HL-60 (cell line): ENCODE data around the gene CCDC85A.

Source experiments
- DNase-seq, 2 experiments: peaks; one replicate each; pipeline ENCODE4 v3.0.0-alpha.2; 2010 to 2020; ENCODE audit warnings: low read depth in 1 of 2, low spot score in 1 of 2
- H3K27ac ChIP-seq: fragments of 250-450 bp; sonication (Bioruptor Pico); replicated peaks from 2 replicates; pipeline ENCODE4 v1.5.1; 2020; ENCODE audit warnings: mild to moderate bottlenecking, moderate library complexity
- H3K27me3 ChIP-seq: fragments of 250-450 bp; sonication (Bioruptor Pico); 2 replicates; pipeline ENCODE4 v1.5.1; 2021; ENCODE audit warnings: mild to moderate bottlenecking, moderate library complexity; ENCODE audit not compliant: insufficient read depth, poor library complexity, severe bottlenecking
- H3K4me3 ChIP-seq: replicated peaks from 2 replicates; pipeline ENCODE4 v1.5.1; 2011; ENCODE audit warnings: mild to moderate bottlenecking, control low read depth, low read length; ENCODE audit not compliant: insufficient read depth
- GABPA ChIP-seq: IDR thresholded peaks from 2 replicates; pipeline ENCODE4 v1.6.1; 2012; ENCODE audit warnings: low read depth
- POLR2AphosphoS5 ChIP-seq: IDR thresholded peaks from 2 replicates; pipeline ENCODE4 v1.6.1; 2012; ENCODE audit warnings: low read depth
- SPI1 ChIP-seq: IDR thresholded peaks from 2 replicates; pipeline ENCODE4 v1.6.1; 2012; ENCODE audit warnings: low read depth, mild to moderate bottlenecking, borderline replicate concordance
- TF ChIP-seq, protein P1 (sequence below): IDR thresholded peaks from 2 replicates; pipeline ENCODE4 v1.6.1; 2012; ENCODE audit warnings: low read depth; ENCODE audit not compliant: insufficient replicate concordance
- TF ChIP-seq, protein P2 (sequence below): IDR thresholded peaks from one replicate; pipeline ENCODE4 v1.5.1; 2011; ENCODE audit warnings: low read length, control low read depth, inconsistent platforms; ENCODE audit not compliant: insufficient read depth

CCDC85A gene

DNA sequence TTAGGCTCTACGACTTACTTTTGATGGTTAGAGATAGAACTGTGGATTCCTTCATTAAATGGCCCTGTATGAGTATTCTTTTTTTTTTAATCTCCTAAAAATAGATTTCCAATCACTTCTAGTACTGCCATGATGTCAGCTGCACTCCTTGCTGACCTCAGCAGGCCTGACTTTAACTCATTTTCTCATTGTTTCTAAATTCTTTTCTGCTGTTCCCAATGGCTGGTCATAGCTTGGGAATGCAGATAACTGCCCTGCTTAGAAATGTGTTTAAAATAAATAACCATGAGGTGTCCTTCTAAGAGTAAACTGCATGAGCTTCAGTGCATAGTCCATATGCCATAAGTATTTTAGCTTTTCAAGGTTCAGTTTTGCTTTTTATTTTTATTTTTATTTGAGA is 15.7 kb downstream of the CCDC85A start:
- Histone ChIP-seq H3K27me3 (no peaks in the 10 kb centered on the region), H3K27ac (no peak overlapping the region), H3K4me3 (no peak overlapping the region)
- TF ChIP-seq, protein P1, sequence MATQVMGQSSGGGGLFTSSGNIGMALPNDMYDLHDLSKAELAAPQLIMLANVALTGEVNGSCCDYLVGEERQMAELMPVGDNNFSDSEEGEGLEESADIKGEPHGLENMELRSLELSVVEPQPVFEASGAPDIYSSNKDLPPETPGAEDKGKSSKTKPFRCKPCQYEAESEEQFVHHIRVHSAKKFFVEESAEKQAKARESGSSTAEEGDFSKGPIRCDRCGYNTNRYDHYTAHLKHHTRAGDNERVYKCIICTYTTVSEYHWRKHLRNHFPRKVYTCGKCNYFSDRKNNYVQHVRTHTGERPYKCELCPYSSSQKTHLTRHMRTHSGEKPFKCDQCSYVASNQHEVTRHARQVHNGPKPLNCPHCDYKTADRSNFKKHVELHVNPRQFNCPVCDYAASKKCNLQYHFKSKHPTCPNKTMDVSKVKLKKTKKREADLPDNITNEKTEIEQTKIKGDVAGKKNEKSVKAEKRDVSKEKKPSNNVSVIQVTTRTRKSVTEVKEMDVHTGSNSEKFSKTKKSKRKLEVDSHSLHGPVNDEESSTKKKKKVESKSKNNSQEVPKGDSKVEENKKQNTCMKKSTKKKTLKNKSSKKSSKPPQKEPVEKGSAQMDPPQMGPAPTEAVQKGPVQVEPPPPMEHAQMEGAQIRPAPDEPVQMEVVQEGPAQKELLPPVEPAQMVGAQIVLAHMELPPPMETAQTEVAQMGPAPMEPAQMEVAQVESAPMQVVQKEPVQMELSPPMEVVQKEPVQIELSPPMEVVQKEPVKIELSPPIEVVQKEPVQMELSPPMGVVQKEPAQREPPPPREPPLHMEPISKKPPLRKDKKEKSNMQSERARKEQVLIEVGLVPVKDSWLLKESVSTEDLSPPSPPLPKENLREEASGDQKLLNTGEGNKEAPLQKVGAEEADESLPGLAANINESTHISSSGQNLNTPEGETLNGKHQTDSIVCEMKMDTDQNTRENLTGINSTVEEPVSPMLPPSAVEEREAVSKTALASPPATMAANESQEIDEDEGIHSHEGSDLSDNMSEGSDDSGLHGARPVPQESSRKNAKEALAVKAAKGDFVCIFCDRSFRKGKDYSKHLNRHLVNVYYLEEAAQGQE = no peak
- no peak for TF ChIP-seq GABPA
- TF ChIP-seq SPI1 = no peak
- TF ChIP-seq POLR2AphosphoS5 = no peak
- TF ChIP-seq, protein P2, sequence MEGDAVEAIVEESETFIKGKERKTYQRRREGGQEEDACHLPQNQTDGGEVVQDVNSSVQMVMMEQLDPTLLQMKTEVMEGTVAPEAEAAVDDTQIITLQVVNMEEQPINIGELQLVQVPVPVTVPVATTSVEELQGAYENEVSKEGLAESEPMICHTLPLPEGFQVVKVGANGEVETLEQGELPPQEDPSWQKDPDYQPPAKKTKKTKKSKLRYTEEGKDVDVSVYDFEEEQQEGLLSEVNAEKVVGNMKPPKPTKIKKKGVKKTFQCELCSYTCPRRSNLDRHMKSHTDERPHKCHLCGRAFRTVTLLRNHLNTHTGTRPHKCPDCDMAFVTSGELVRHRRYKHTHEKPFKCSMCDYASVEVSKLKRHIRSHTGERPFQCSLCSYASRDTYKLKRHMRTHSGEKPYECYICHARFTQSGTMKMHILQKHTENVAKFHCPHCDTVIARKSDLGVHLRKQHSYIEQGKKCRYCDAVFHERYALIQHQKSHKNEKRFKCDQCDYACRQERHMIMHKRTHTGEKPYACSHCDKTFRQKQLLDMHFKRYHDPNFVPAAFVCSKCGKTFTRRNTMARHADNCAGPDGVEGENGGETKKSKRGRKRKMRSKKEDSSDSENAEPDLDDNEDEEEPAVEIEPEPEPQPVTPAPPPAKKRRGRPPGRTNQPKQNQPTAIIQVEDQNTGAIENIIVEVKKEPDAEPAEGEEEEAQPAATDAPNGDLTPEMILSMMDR = no peak
- DNase-seq = no peak

DNA sequence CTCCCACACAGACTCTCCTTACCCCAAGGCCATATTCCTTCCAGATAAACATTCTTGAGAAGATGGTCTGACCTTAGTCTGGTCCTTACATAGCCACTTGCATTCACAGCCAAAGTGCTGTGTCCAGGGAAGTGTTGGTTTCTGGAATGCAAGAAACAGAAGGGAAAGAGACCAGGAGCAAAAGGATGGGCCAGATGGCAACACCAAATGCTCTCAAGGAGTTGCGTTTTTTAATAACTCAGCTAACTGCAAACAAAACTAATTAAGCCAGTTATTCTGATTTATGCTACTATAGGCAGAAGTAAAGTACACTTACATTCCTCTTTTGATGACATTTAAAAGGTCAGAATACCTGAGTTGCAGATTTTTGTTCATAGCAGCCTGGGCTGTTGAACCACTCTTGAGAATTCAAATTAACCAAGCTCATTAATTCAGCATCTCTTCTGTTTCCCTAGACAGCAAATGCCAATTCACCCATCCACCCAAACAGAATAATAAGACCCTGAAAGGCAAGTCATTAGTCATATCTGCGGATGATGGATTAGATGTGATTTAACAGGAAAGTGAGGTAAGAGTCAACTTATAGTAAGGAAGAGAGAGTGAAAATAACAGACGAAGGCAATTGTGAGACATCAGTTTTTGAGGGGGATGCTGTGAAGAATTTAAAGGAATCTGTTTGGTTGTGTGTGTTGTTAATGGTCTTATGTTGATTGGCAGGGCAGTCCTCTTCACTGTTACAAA is 18.8 kb downstream of the CCDC85A start:
- H3K4me3 ChIP-seq = no peak overlapping the region
- no peaks in the 10 kb centered on the region for H3K27me3 ChIP-seq
- H3K27ac ChIP-seq = no peak overlapping the region
- no peak for DNase-seq
- TF ChIP-seq, protein P1 = no peak
- TF ChIP-seq, protein P2 = no peak
- no peak for TF ChIP-seq SPI1
- no peak for TF ChIP-seq GABPA

DNA sequence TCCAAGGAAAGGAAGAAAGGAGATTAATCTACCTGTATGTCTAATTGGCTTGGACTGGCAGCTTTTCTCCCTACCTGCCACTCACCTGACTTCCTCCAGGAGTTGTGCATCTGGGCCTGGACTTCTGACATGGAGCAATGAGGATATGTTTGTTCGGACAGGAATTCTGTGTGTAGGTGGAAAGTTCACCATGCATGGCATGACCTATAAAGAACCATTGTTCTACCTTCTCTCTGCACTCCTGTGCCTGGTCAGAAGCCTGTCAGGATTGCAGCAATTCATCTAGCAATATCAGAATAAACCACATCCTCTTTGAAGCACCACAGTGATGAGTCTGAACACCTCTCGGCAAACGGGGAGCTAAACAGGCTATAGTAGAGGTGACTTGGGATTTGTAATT is 20.8 kb downstream of the CCDC85A start:
- H3K27me3 ChIP-seq = no peaks in the 10 kb centered on the region
- no peak overlapping the region for H3K4me3 ChIP-seq
- no peak overlapping the region for H3K27ac ChIP-seq
- TF ChIP-seq, protein P1 = no peak
- DNase-seq = no peak
